Measurements from ENCODE around the gene CSF1.
A peak's percentile ranks its signal among the peaks of the same experiment; 100 is the strongest.
"Not testable (repeated sequence)": the region's sequence is repeated elsewhere in the genome, so short reads cannot be mapped to it uniquely, and the experiment has no call there.

The CSF1 gene

DNA sequence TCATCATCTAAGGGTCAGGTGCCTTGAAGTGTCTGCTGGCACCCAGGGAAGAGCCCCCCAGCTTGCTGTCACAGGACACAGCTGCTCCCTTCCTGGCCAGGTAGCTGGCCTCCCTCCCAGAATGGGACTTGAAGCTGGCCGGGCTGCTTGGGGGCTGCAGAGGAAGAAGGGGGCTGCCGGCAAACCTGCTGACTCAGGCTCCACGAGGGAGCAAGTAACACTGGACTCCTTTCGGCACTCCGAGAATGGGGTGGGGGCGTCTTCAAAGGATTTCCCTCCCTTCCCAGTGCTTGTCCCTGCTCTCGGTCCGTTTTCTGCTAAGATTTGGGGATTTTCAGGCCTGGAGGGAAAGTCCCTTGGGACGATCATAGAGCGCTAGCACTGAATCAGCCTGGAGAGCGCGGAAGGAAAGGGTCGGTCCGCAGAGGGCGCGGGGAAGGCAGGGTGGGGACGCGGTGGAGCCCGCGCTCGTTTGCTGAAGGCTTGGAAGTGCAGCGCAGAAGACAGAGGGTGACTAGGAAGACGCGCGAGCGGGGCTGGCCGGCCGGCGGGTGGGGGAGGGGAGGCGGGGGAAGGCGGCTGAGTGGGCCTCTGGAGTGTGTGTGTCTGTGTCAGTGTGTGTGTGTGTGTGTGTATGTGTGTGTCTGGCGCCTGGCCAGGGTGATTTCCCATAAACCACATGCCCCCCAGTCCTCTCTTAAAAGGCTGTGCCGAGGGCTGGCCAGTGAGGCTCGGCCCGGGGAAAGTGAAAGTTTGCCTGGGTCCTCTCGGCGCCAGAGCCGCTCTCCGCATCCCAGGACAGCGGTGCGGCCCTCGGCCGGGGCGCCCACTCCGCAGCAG, at the start of gene CSF1:
Gene CSF1 (plus strand): TSS at position 727 of the 840 bp plus-strand sequence. CDS start 175 bp downstream, outside the sequence.
- peak in 55 of 56 donors; percentile 32 to 90 (median 70) for DNase-seq

GRCh38 chr1:109861616-109862015, 49.0 kb upstream of the CSF1 start:
- not testable (repeated sequence) for DNase-seq

GRCh38 chr1:109863667-109864046, 47.0 kb upstream of the CSF1 start:
- DNase-seq, result no peak

DNA sequence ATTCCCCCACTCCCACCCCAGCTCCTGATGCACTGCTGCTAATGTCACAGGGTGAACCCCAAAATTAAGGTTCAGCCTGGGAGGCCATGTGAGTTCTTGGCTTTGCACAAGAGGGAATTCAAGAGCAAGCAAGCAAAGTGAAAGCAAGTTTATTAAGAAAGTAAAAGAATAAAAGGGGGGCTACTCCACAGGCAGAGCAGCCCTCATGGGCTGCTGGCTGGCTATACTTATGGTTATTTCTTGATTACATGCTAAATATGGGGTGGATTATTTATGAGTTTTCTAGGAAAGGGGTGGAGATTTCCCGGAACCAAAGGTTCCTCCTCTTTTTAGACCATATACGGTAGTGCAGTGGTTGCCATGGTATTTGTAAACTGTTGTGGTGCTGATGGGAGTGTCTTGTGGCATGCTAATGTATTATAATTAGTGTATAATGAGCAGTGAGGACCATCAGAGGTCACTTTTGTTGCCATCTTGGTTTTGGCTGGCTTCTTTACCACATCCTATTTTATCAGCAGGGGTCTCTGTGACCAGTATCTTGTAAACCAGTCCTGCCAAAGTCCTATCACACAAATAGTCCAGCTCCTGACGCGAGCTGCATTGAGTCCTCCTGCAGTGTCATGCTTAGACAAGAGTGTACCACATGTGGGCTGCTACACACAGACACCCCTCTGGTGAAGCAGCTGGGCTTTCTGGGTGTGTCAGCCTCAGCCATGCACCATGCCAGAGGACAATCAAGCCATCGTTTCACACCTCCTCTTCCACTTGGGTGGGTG, 46.4 kb upstream of the CSF1 start:
- DNase-seq, result peak in 1 of 56 donors; percentile 61

DNA sequence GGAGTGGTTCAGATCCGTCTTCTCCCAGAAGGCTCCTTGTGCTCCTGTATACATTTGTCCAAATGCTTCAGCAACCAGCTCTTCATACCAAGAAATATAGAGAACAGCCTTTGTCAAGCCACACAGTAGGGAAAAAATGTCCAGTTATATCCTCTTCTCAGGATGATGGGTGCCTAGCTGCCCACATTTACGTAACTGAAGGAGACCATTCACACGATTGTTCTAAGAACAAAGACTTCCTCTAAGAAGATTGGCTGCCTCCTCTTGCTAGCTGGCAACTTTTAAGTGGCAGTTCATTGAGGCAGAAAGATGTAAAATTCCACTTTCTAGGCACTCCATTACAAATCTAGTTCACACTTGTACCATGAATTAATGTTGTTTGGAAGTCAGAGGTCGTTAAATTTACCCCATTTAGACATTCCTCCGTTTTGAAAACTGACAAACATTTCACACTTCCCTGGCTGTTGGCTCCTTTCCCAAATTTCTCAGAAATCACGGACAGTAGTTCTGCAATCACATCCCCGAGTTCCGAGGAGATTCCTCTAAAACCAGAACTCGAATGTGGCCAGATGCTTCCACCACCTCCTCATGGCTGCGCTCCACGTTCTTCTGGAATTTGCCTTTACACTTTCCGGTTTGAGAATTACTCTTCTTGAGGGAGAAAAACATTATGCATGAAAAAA, 45.6 kb upstream of the CSF1 start:
- DNase-seq, result peak in 4 of 56 donors; percentile 42 to 49 (median 44)

GRCh38 chr1:109866071-109866470, 44.6 kb upstream of the CSF1 start:
- no peak for DNase-seq

- DNase-seq, result no peak
Measured at GRCh38 chr1:109873278-109874175, 37.1 kb upstream of the CSF1 start.

- no peak for DNase-seq
Measured at GRCh38 chr1:109874445-109874844, 36.2 kb upstream of the CSF1 start.

DNA sequence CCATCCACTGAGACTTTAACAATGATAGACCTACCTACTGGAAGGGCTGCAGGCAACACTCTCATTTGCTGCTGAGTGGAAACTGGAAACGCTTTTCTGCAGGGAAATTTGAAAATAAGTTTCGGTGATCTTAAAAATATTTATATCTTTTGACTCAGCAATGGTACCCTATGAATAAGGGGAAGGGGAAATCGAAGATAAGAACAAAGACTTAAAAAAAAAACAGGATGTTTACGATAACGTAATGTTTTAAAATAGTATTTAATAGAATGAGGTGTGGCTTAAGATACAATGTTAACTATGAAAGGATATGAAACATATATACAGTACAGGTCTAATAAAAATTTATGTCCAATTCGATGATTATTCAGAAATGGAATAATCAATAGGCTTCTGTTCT, 34.8 kb upstream of the CSF1 start:
- no peak for DNase-seq

DNA sequence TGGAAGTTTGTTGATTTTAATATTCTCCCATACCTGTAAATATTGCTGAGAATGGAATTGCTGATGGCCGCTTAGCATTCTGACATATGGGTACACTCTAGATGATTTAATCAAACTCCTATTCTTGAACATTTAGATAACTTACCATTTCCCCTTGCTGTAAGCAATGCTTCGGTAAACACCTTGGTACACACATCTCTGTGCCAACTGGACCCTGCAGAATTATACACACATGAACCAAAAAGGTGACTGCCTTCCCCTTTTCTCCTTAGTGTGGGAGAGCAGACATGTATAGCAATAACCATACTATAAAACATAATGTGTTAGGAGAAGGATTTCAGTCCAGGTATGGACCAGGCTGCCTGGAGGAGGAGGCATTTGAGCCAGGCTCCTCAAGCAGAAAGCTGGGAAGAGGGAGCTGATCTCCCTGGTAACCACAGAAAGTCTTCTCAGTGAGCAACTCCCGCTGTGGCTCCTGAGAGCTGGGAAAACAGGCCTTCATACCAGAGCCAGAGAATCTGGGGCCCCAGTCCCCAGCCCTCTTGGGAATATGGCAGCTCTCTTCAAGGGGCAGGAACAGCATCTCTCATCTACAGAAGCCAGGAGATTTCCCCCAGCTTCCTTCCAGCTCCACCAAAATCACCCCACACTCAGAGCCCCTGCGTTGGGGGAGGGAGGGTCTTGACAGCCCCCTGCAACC, 33.9 kb upstream of the CSF1 start:
- DNase-seq, result no peak

DNA sequence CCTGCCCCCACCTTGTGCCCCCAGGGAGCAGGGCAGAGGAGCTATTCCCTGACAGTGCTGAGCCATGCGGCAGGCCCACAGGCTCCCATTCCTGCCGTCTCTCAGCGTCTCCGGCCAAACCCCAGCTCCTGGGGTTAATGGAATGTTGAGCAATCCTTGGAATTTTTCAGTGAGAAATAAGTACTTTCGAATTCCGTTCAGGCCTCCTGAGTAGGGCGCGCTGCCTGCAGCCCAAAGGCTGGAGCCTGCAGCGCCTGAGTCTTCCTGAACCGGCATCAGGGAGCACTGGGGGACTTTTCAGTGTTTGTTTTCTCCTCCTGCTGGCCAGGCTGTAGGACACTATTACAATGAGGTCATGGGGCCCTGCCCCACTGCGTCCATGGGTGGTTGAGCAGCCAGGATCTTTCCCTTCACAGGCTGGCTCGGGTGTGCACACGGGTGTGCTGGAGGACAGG, 33.3 kb upstream of the CSF1 start:
- DNase-seq, result peak in 33 of 56 donors; percentile 22 to 78 (median 52)

- no peak for DNase-seq
Measured at GRCh38 chr1:109877776-109878175, 32.9 kb upstream of the CSF1 start.

- no peak for DNase-seq
Measured at GRCh38 chr1:109878531-109879104, 32.0 kb upstream of the CSF1 start.

DNA sequence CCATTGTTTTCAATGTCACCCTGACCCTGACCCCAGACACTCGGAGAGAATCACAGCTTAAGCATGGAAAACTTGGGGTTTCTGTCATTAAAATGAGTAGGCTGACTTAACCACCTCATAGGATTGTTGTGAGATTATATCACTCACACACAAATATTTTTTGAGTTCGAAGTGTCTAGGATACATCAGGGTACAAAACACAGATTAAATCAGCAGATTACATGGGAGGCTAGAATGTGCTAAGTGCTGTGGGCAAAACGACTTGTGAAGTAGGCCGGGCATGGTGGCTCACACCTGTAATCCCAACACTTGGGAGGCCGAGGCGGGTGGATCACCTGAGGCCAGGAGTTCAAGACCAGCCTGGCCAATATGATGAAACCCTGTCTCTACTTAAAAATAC, 31.3 kb upstream of the CSF1 start:
- DNase-seq, result not testable (repeated sequence)

GRCh38 chr1:109879881-109880525, 30.6 kb upstream of the CSF1 start:
- DNase-seq, result no peak

DNA sequence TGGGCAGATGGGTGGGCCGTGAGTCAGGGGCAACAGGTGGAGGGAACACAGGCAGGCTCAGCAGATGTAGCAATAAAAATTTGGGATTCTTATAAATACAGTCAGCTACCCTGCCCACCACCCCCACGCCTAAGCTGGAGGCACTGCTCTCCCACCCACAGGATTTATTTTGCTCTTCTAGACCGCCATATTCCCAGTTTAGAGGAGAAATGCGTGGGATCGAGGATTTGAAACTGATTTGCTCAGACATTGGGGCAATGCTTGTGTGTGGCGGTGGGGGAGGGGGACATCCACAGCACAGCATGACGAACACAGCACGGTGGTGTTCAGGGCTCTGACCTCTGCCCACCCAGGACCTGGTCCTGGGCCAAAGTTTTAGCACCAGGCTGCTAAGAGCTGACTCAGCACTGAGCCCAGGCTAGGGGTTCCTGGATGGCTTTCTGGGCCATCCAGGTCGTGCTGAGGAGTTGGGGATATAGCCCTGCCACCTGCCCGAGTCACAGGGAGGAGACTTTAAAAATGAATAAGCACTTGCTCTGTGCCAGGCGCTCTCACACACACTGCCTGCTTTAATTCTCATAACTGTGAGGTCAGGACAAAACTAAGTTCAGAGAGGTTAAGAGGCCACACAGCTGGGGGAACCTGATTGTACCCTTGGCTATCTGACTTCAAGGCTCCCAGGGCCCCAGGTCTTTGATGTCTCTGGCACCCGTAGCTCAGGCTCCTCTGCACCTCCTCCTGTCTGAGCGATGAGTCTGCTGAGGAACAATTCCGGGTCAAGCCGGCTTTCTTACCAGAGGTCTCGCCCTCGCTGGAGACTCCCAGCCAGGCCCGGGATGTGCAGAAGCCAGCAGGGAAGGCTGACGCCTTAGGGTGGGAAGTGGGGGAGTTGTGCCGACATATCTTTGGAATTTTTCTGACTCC, 29.4 kb upstream of the CSF1 start:
- no peak for DNase-seq

- no peak for DNase-seq
Measured at GRCh38 chr1:109881906-109882287, 28.8 kb upstream of the CSF1 start.

Measured in amygdala (tissue), 56 donors.